ENCODE results near the gene ANTXRL. TPM values are rescaled to one million over a fixed set of nuclear protein-coding genes. Genes with fewer than 3 reads are reported as not detected.
"Not testable (repeated sequence)": the region's sequence is repeated elsewhere in the genome, so short reads cannot be mapped to it uniquely, and the experiment has no call there.

Gene ANTXRL
- not detected in 2 replicates for total RNA-seq (2014; rRNA removed; shearing (Covaris generic); ENCODE audit: low replicate concordance)

DNA sequence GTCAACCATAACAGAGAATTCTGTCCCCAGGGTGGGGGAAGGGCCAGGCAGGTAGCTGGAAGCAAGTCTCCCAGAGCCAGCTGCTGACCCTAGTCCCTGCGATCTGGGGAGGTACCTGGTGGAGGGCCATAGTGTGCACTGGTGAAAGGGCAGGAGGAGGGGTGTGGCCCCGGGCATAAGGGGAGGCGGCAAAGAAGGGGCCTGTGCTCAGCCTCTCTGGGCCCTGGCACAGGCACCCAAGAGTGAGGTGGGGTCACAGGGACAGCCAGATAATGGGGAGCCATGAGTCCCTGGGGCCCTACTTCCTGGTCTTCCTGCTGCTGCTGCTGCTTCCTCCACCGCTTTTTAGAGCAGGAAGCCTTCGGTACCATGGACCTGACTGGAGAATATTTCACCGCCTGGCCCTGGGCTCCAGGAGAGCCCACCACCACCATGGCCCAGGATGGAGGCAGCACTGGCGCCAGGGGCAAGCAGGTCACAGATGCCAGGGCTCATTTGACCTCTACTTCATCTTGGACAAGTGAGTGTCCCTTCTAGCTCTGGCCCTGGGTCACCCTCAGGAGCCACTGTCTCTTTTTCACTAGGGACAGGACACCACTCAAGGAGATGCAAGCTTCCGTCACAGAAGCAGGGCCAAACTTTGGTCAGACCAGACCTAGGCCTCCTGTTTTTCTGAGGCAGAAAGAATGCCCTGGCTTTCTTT lies at the start of gene ANTXRL:
ANTXRL (plus strand) TSS at position 7 of the 703 bp plus-strand sequence; CDS start at position 273, 266 bp downstream.
- Histone ChIP-seq H2AFZ (ENCODE audit: low read length) (no peak within 1 kb of the TSS), H3K9me2 (replicated peaks; ENCODE audit: insufficient read depth, low read length) (no peaks in the 10 kb centered on the region), H3K79me2 (ENCODE audit: low read length) (no peaks in the 10 kb centered on the region), H3K4me1 (ENCODE audit: low read length) (peaks cover 13% of the 10 kb centered on the region), H3K27me3 (ENCODE audit: low read length) (no peaks in the 10 kb centered on the region), H3K9me3 (ENCODE audit: low read length) (no peaks in the 10 kb centered on the region), H3K4me3 (ENCODE audit: low read length) (no peak within 1 kb of the TSS), H3K4me2 (ENCODE audit: low read depth, low read length, poor library complexity, severe bottlenecking) (no peak within 1 kb of the TSS), H3K36me3 (ENCODE audit: insufficient read depth, low read length) (no peaks in the 10 kb centered on the region), H3K27ac (ENCODE audit: low read length) (no peak within 1 kb of the TSS), H3K9ac (ENCODE audit: low read length) (no peak within 1 kb of the TSS), H4K20me1 (ENCODE audit: insufficient read depth, low read depth, low read length) (no peaks in the 10 kb centered on the region)
- DNase-seq, result no peak

DNA sequence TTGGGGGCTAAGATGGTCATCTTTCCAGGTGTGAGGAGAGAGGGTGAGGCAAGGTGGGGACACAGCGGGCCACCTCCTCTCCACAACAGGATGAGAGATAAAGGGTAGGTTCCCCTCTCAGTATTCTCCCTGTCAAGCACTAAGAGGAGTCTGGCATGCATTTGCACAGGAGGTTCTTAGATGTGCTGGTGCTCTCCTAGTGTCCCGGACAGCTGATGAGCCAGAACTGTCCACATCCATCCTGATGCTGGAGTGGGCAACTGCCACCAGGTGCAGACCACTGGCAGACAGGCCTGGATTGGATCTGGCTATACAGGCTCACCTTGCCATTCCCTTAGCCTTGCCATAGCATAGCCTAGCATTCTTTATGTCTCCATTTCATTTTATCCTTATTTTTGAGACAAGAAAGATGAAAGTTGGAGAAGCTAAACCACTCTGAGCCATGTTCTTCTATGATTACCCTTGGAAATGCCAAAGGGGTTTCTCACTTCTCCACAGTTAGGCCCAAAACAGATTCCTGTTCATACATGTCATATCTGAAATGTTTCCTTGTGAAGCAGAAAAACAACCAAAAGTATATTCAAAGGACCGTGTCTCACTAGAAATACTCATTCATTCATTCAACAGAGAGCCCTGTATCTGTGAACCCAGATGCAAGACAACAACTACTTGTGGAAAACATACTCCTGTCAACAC lies 48.8 kb upstream of the ANTXRL start:
- no peaks in the 10 kb centered on the region for H3K79me2 ChIP-seq (ENCODE audit: low read length)
- no peak for DNase-seq
- H3K27me3 ChIP-seq (ENCODE audit: low read length), result no peaks in the 10 kb centered on the region
- no peaks in the 10 kb centered on the region for H4K20me1 ChIP-seq (ENCODE audit: insufficient read depth, low read depth, low read length)
- H3K9me2 ChIP-seq (replicated peaks; ENCODE audit: insufficient read depth, low read length), result no peaks in the 10 kb centered on the region
- no peak overlapping the region for H3K9ac ChIP-seq (ENCODE audit: low read length)
- H3K36me3 ChIP-seq (ENCODE audit: insufficient read depth, low read length), result no peaks in the 10 kb centered on the region
- no peak overlapping the region for H3K4me3 ChIP-seq (ENCODE audit: low read length)
- H3K4me1 ChIP-seq (ENCODE audit: low read length), result no peaks in the 10 kb centered on the region
- H3K4me2 ChIP-seq (ENCODE audit: low read depth, low read length, poor library complexity, severe bottlenecking), result no peak overlapping the region
- no peak overlapping the region for H3K27ac ChIP-seq (ENCODE audit: low read length)
- H3K9me3 ChIP-seq (ENCODE audit: low read length), result no peaks in the 10 kb centered on the region; the same call in 1 of the 2 replicates
- no peak overlapping the region for H2AFZ ChIP-seq (ENCODE audit: low read length)

GRCh38 chr10:46239247-46239646 lies 47.5 kb upstream of the ANTXRL start:
- Histone ChIP-seq H3K4me3 (ENCODE audit: low read length) (no peak overlapping the region), H4K20me1 (ENCODE audit: insufficient read depth, low read depth, low read length) (no peaks in the 10 kb centered on the region), H3K9me3 (ENCODE audit: low read length) (no peaks in the 10 kb centered on the region; the same call in 1 of the 2 replicates), H3K79me2 (ENCODE audit: low read length) (no peaks in the 10 kb centered on the region), H3K27me3 (ENCODE audit: low read length) (no peaks in the 10 kb centered on the region), H3K4me1 (ENCODE audit: low read length) (no peaks in the 10 kb centered on the region), H3K27ac (ENCODE audit: low read length) (no peak overlapping the region), H3K9ac (ENCODE audit: low read length) (no peak overlapping the region), H2AFZ (ENCODE audit: low read length) (no peak overlapping the region), H3K4me2 (ENCODE audit: low read depth, low read length, poor library complexity, severe bottlenecking) (no peak overlapping the region), H3K36me3 (ENCODE audit: insufficient read depth, low read length) (no peaks in the 10 kb centered on the region), H3K9me2 (replicated peaks; ENCODE audit: insufficient read depth, low read length) (no peaks in the 10 kb centered on the region)
- no peak for DNase-seq

GRCh38 chr10:46239993-46240683 lies 46.7 kb upstream of the ANTXRL start:
- Histone ChIP-seq H3K9me3 (ENCODE audit: low read length) (no peaks in the 10 kb centered on the region; the same call in 1 of the 2 replicates), H3K9me2 (replicated peaks; ENCODE audit: insufficient read depth, low read length) (no peaks in the 10 kb centered on the region), H3K9ac (ENCODE audit: low read length) (no peak overlapping the region), H3K4me1 (ENCODE audit: low read length) (no peaks in the 10 kb centered on the region), H4K20me1 (ENCODE audit: insufficient read depth, low read depth, low read length) (no peaks in the 10 kb centered on the region), H3K27me3 (ENCODE audit: low read length) (no peaks in the 10 kb centered on the region), H2AFZ (ENCODE audit: low read length) (no peak overlapping the region), H3K79me2 (ENCODE audit: low read length) (no peaks in the 10 kb centered on the region), H3K4me3 (ENCODE audit: low read length) (no peak overlapping the region), H3K36me3 (ENCODE audit: insufficient read depth, low read length) (no peaks in the 10 kb centered on the region), H3K4me2 (ENCODE audit: low read depth, low read length, poor library complexity, severe bottlenecking) (no peak overlapping the region), H3K27ac (ENCODE audit: low read length) (no peak overlapping the region)
- DNase-seq, result no peak

DNA sequence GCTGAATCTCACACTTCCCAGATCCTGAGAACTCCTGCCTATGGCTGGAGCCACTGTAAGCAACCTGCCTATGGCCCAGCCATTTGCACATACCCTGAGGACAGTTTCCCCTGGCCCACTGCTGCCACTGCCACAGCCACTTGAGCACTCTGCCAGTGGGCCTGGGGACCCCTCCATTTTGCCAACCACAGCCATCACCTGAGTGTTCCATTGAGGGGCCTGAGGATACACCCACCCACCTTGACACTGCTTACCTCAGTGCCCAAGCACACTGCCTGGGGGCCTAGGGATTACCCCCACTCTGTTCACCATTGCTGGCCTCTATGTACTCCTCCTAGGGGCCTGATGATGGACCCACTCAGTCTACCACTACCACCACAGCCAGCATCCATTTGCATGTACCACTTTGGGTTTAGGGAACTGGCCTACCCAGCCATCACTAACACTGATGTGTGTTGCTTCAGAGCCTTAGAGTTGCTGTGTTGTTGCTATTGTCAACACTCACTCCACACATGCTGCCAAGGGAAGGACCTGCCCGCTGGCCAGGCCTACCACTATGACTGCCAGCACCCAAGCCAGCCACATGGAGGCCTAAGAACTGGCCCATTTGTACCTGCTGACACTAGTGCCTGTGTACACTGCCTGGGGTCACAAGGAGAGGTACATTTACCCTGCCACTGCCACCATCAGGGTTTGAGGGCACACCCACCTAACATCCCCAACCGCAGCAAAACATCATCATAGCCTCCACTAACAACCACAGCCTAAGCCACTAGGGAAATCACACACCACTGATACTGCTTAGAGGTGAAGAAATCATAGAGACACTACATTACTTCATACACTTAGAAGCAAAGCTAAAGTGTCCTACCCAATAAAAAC lies 45.9 kb upstream of the ANTXRL start:
- no peaks in the 10 kb centered on the region for H3K9me2 ChIP-seq (replicated peaks; ENCODE audit: insufficient read depth, low read length)
- H3K9ac ChIP-seq (ENCODE audit: low read length), result no peak overlapping the region
- no peak for DNase-seq
- no peaks in the 10 kb centered on the region for H3K27me3 ChIP-seq (ENCODE audit: low read length)
- H3K4me1 ChIP-seq (ENCODE audit: low read length), result no peaks in the 10 kb centered on the region
- no peak overlapping the region for H3K27ac ChIP-seq (ENCODE audit: low read length)
- H2AFZ ChIP-seq (ENCODE audit: low read length), result no peak overlapping the region
- H3K4me2 ChIP-seq (ENCODE audit: low read depth, low read length, poor library complexity, severe bottlenecking), result no peak overlapping the region
- H3K9me3 ChIP-seq (ENCODE audit: low read length), result no peaks in the 10 kb centered on the region; the same call in 1 of the 2 replicates
- H4K20me1 ChIP-seq (ENCODE audit: insufficient read depth, low read depth, low read length), result no peaks in the 10 kb centered on the region
- no peaks in the 10 kb centered on the region for H3K36me3 ChIP-seq (ENCODE audit: insufficient read depth, low read length)
- no peak overlapping the region for H3K4me3 ChIP-seq (ENCODE audit: low read length)
- H3K79me2 ChIP-seq (ENCODE audit: low read length), result no peaks in the 10 kb centered on the region

GRCh38 chr10:46245381-46245900 lies 41.4 kb upstream of the ANTXRL start:
- H3K4me2 ChIP-seq (ENCODE audit: low read depth, low read length, poor library complexity, severe bottlenecking), result no peak overlapping the region
- H3K4me3 ChIP-seq (ENCODE audit: low read length), result no peak overlapping the region
- H4K20me1 ChIP-seq (ENCODE audit: insufficient read depth, low read depth, low read length), result no peaks in the 10 kb centered on the region
- H3K4me1 ChIP-seq (ENCODE audit: low read length), result no peaks in the 10 kb centered on the region
- no peaks in the 10 kb centered on the region; the same call in 1 of the 2 replicates for H3K9me3 ChIP-seq (ENCODE audit: low read length)
- H3K9ac ChIP-seq (ENCODE audit: low read length), result no peak overlapping the region
- no peaks in the 10 kb centered on the region for H3K9me2 ChIP-seq (replicated peaks; ENCODE audit: insufficient read depth, low read length)
- no peak overlapping the region for H3K27ac ChIP-seq (ENCODE audit: low read length)
- no peaks in the 10 kb centered on the region for H3K27me3 ChIP-seq (ENCODE audit: low read length)
- no peaks in the 10 kb centered on the region for H3K79me2 ChIP-seq (ENCODE audit: low read length)
- DNase-seq, result no peak
- H3K36me3 ChIP-seq (ENCODE audit: insufficient read depth, low read length), result no peaks in the 10 kb centered on the region
- no peak overlapping the region for H2AFZ ChIP-seq (ENCODE audit: low read length)

DNA sequence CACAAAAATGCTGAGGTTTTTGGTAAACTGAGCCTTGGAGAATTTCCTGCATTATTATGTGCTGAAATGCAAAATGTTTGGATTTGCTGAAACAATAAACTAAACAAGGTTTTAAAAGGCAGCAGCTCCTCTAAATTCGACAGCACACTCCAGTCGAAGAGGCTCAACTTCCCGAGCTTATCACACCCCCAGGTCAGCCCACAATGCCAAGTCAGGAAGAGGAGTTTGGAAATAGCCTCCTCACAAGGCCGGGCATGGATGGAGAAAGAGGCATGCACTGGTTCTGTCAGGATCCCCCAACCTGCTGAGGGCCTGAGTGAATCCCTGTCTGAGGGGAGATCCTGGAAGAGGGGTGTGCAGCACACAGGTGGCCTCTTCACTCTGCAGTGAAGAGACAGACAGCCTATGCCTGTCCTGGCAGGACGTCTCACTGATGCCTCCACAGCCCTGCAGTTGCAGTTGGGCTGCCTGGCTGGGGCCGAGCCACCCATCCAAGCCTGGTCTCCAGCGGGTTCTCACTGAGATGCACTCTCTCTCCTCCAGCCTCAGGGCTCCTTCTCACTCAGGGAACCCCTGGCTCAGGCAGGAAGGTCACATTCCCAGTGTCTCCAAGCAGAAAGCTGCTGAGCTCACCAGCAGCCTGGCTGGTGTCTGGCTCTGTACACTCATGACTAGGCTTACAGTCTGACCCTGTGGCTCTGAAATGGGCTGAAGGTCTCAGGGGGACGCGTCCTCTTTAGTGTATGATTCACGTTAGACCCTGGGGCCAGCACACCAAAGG lies 40.2 kb upstream of the ANTXRL start:
- not testable (repeated sequence) for H3K27ac ChIP-seq (ENCODE audit: low read length); H2AFZ ChIP-seq (ENCODE audit: low read length); H3K4me2 ChIP-seq (ENCODE audit: low read depth, low read length, poor library complexity, severe bottlenecking); DNase-seq; H3K36me3 ChIP-seq (ENCODE audit: insufficient read depth, low read length); H3K79me2 ChIP-seq (ENCODE audit: low read length); H3K4me3 ChIP-seq (ENCODE audit: low read length); H3K9me2 ChIP-seq (replicated peaks; ENCODE audit: insufficient read depth, low read length); H3K9ac ChIP-seq (ENCODE audit: low read length); H4K20me1 ChIP-seq (ENCODE audit: insufficient read depth, low read depth, low read length); H3K27me3 ChIP-seq (ENCODE audit: low read length); H3K4me1 ChIP-seq (ENCODE audit: low read length); H3K9me3 ChIP-seq (ENCODE audit: low read length)

All from Karpas-422 (cell line).